H1 (cell line): ENCODE data around the gene DUSP9. TPM values are rescaled to one million over a fixed set of nuclear protein-coding genes. Genes with fewer than 3 reads are reported as not detected.

ENCODE experiments used
- CTCF ChIA-PET: fragments of 300-600 bp; sonication (Branson Sonifier 250); formaldehyde crosslinking; loops from one replicate; lab custom pipeline; 2021; ENCODE audit not compliant: partially characterized antibody; lab: Charles Lee
- POLR2A ChIA-PET: fragments of 300-600 bp; sonication (Branson Sonifier 250); formaldehyde crosslinking; loops from one replicate; lab custom pipeline; 2021; ENCODE audit warnings: inconsistent platforms; ENCODE audit not compliant: partially characterized antibody; lab: Charles Lee
- DNase-seq, 2 experiments: peaks; one replicate each; pipeline versions ENCODE4 v3.0.0 to v3.0.0-alpha.2; 2010 to 2022; ENCODE audit warnings: low spot score in 2 of 2, low read depth in 1 of 2, mixed read lengths in 1 of 2
- FAIRE-seq: peaks from 2 replicates; lab custom pipeline; 2011; peaks lifted over from hg19 to GRCh38; lab: Jason Lieb, UNC
- H2AFZ ChIP-seq: 2 replicates; pipeline ENCODE4 v1.8.1; 2012; ENCODE audit warnings: low read length, inconsistent platforms
- H2AK5ac ChIP-seq: 2 replicates; pipeline ENCODE4 v1.6.1; 2013; ENCODE audit warnings: low read depth, low read length
- H2BK120ac ChIP-seq: replicated peaks from 2 replicates; pipeline ENCODE3; 2013; ENCODE audit warnings: low read depth, low read length, inconsistent platforms
- H2BK12ac ChIP-seq: 2 replicates; pipeline ENCODE4 v1.6.1; 2013; ENCODE audit warnings: low read depth, low read length
- H2BK15ac ChIP-seq: 2 replicates; pipeline ENCODE4 v1.6.1; 2013; ENCODE audit warnings: low read length
- H2BK20ac ChIP-seq: 2 replicates; pipeline ENCODE4 v1.6.1; 2013; ENCODE audit warnings: low read length
- H2BK5ac ChIP-seq: 2 replicates; pipeline ENCODE4 v1.6.1; 2013; ENCODE audit warnings: low read depth, low read length
- H3K14ac ChIP-seq: 2 replicates; pipeline ENCODE4 v1.6.1; 2013; ENCODE audit warnings: inconsistent platforms; ENCODE audit not compliant: insufficient read length
- H3K18ac ChIP-seq: 2 replicates; pipeline ENCODE4 v1.6.1; 2013; ENCODE audit warnings: low read length; ENCODE audit errors: extremely low read depth
- H3K23ac ChIP-seq: 2 replicates; pipeline ENCODE4 v1.6.1; 2013; ENCODE audit warnings: inconsistent platforms; ENCODE audit not compliant: insufficient read length
- H3K23me2 ChIP-seq: 2 replicates; pipeline ENCODE4 v1.6.1; 2013; ENCODE audit warnings: low read depth, low read length
- H3K27ac ChIP-seq: 2 replicates; pipeline ENCODE4 v1.6.1; 2011; ENCODE audit warnings: low read depth, low read length, inconsistent platforms
- H3K27me3 ChIP-seq, 4 experiments: replicated peaks in 1 of 4; 1 replicate in 1 of 4; 2 replicates in 3 of 4; pipeline versions ENCODE4 v1.6.1 to v1.8.1; 2011 to 2013; ENCODE audit warnings: low read length in 3 of 4, mild to moderate bottlenecking in 3 of 4, inconsistent platforms in 2 of 4, mixed read lengths in 2 of 4, moderate library complexity in 1 of 4; ENCODE audit not compliant: control insufficient read depth in 3 of 4, insufficient read depth in 3 of 4; ENCODE audit errors: extremely low read depth in 1 of 4
- H3K36me3 ChIP-seq, 4 experiments: 2 replicates each; pipeline versions ENCODE4 v1.6.1 to v1.8.1; 2011 to 2013; ENCODE audit warnings: mild to moderate bottlenecking in 4 of 4, low read length in 3 of 4, moderate library complexity in 2 of 4, control low read depth in 1 of 4, inconsistent platforms in 1 of 4; ENCODE audit not compliant: insufficient read depth in 4 of 4, control insufficient read depth in 2 of 4
- H3K4ac ChIP-seq: replicated peaks from 2 replicates; pipeline ENCODE3; 2013; ENCODE audit warnings: low read length, low read depth, mixed read lengths, inconsistent platforms; ENCODE audit not compliant: insufficient read length
- H3K4me1 ChIP-seq, 4 experiments: replicated peaks in 1 of 4; 1 replicate in 1 of 4; 2 replicates in 3 of 4; pipeline versions ENCODE4 v1.6.1 to v1.8.1; 2011 to 2013; ENCODE audit warnings: low read length in 3 of 4, inconsistent platforms in 2 of 4, mixed read lengths in 1 of 4; ENCODE audit not compliant: insufficient read depth in 4 of 4, control insufficient read depth in 3 of 4
- H3K4me2 ChIP-seq, 2 experiments: 2 replicates each; pipeline versions ENCODE4 v1.6.1 to v1.8.1; 2011 to 2013; ENCODE audit warnings: low read depth in 2 of 2, low read length in 2 of 2, control low read depth in 1 of 2, inconsistent platforms in 1 of 2, mild to moderate bottlenecking in 1 of 2; ENCODE audit not compliant: insufficient read depth in 1 of 2
- H3K4me3 ChIP-seq, 4 experiments: fragments of 200-600, 300-600 bp in 1 of 4; sonication (generic), shearing (Covaris generic), sonication (Bioruptor Twin) in 1 of 4; 2 replicates each; pipeline versions ENCODE4 v1.5.1 to v1.8.1; 2011 to 2016; ENCODE audit warnings: low read length in 4 of 4, low read depth in 3 of 4, control low read depth in 2 of 4, inconsistent platforms in 2 of 4, mild to moderate bottlenecking in 2 of 4, mixed read lengths in 1 of 4, moderate library complexity in 1 of 4; ENCODE audit not compliant: insufficient read depth in 2 of 4; ENCODE audit errors: extremely low read depth in 1 of 4
- H3K56ac ChIP-seq: replicated peaks from 2 replicates; pipeline ENCODE3; 2013; ENCODE audit warnings: low read depth, mild to moderate bottlenecking, mixed read lengths, low read length, inconsistent platforms; ENCODE audit not compliant: insufficient read length
- H3K79me1 ChIP-seq: 2 replicates; pipeline ENCODE4 v1.6.1; 2013; ENCODE audit warnings: low read depth, low read length, control low read depth
- H3K79me2 ChIP-seq, 2 experiments: 2 replicates each; pipeline versions ENCODE4 v1.6.1 to v1.8.1; 2012 to 2013; ENCODE audit warnings: low read length in 2 of 2, mild to moderate bottlenecking in 2 of 2, inconsistent platforms in 1 of 2; ENCODE audit not compliant: insufficient read depth in 2 of 2, control insufficient read depth in 1 of 2
- H3K9ac ChIP-seq, 4 experiments: replicated peaks in 1 of 4; 1 replicate in 1 of 4; 2 replicates in 3 of 4; pipeline versions ENCODE4 v1.6.1 to v1.8.1; 2011 to 2013; ENCODE audit warnings: low read depth in 3 of 4, low read length in 3 of 4, control low read depth in 2 of 4, mild to moderate bottlenecking in 2 of 4, moderate library complexity in 2 of 4, inconsistent platforms in 1 of 4; ENCODE audit errors: extremely low read depth in 1 of 4
- H3K9me3 ChIP-seq, 2 experiments: 2 replicates each; pipeline versions ENCODE4 v1.6.1 to v1.8.1; 2012 to 2013; ENCODE audit warnings: mild to moderate bottlenecking in 2 of 2, moderate library complexity in 2 of 2, control low read depth in 1 of 2, inconsistent platforms in 1 of 2, low read depth in 1 of 2, low read length in 1 of 2, mixed read lengths in 1 of 2; ENCODE audit not compliant: insufficient read depth in 2 of 2
- H4K20me1 ChIP-seq, 2 experiments: replicated peaks in 1 of 2; 2 replicates each; pipeline versions ENCODE3 to v1.8.1; 2011 to 2013; ENCODE audit warnings: inconsistent platforms in 2 of 2, low read length in 2 of 2, mild to moderate bottlenecking in 1 of 2; ENCODE audit not compliant: insufficient read depth in 2 of 2, control insufficient read depth in 1 of 2
- H4K5ac ChIP-seq: 2 replicates; pipeline ENCODE4 v1.6.1; 2013; ENCODE audit warnings: low read length, low read depth, mixed read lengths, inconsistent platforms; ENCODE audit not compliant: insufficient read length
- H4K8ac ChIP-seq: 2 replicates; pipeline ENCODE4 v1.8.0; 2013; ENCODE audit warnings: mild to moderate bottlenecking, moderate library complexity, low read length, inconsistent platforms; ENCODE audit not compliant: insufficient read depth; ENCODE audit errors: extremely low read depth
- H4K91ac ChIP-seq: replicated peaks from 2 replicates; pipeline ENCODE3; 2013; ENCODE audit warnings: low read length, mixed read lengths, inconsistent platforms; ENCODE audit not compliant: insufficient read length
- ATF3 ChIP-seq: IDR thresholded peaks from 2 replicates; pipeline ENCODE4 v1.6.1; 2011; ENCODE audit warnings: low read depth, mild to moderate bottlenecking, low read length; ENCODE audit not compliant: insufficient read depth
- CEBPB ChIP-seq: IDR thresholded peaks from 2 replicates; pipeline ENCODE4 v1.6.1; 2012; ENCODE audit warnings: low read depth, low read length
- E2F6 ChIP-seq: IDR thresholded peaks from 2 replicates; pipeline ENCODE4 v1.6.1; 2012; ENCODE audit warnings: inconsistent platforms
- EP300 ChIP-seq, 2 experiments: IDR thresholded peaks; 1 replicate in 1 of 2; 2 replicates in 1 of 2; pipeline ENCODE4 v1.6.1; 2011 to 2012; ENCODE audit warnings: low read depth in 2 of 2, low read length in 2 of 2, mild to moderate bottlenecking in 2 of 2, borderline replicate concordance in 1 of 2, inconsistent platforms in 1 of 2, moderate library complexity in 1 of 2
- HDAC2 ChIP-seq, 2 experiments: fragments of 300-600 bp in 1 of 2; sonication (generic) in 1 of 2; IDR thresholded peaks; 2 replicates each; pipeline ENCODE4 v1.6.1; 2011 to 2012; ENCODE audit warnings: low read depth in 2 of 2, low read length in 2 of 2, mild to moderate bottlenecking in 2 of 2, moderate library complexity in 2 of 2, borderline replicate concordance in 1 of 2, inconsistent platforms in 1 of 2
- JUN ChIP-seq: IDR thresholded peaks from 2 replicates; pipeline ENCODE4 v1.6.1; 2011; ENCODE audit warnings: low read depth, mild to moderate bottlenecking, improper control_type of control experiment, low read length
- KDM4A ChIP-seq: IDR thresholded peaks from one replicate; pipeline ENCODE4 v1.7.1; 2012; ENCODE audit warnings: low read depth, mild to moderate bottlenecking, moderate library complexity, low read length, inconsistent platforms; ENCODE audit not compliant: severe bottlenecking
- NRF1 ChIP-seq: IDR thresholded peaks from 2 replicates; pipeline ENCODE4 v1.6.1; 2011; ENCODE audit warnings: mild to moderate bottlenecking, low read depth, low read length, improper control_type of control experiment
- POU5F1 ChIP-seq: IDR thresholded peaks from 2 replicates; pipeline ENCODE4 v1.6.1; 2011; ENCODE audit warnings: low read depth, mild to moderate bottlenecking, low read length, moderate library complexity
- SIX5 ChIP-seq: IDR thresholded peaks from 2 replicates; pipeline ENCODE4 v1.6.1; 2011; ENCODE audit warnings: mild to moderate bottlenecking, low read depth, low read length
- TEAD4 ChIP-seq: IDR thresholded peaks from 2 replicates; pipeline ENCODE4 v1.6.1; 2012; ENCODE audit warnings: low read depth, low read length, inconsistent platforms, mixed read lengths
- WGBS, 2 experiments: shearing (Covaris generic) in 1 of 2; methylation state at CpG; one replicate each; pipeline versions ENCODE4 v1.1.6 to v1.1.7; 2013 to 2015; ENCODE audit warnings: low lambda C conversion rate in 2 of 2, mixed read lengths in 2 of 2, inconsistent platforms in 1 of 2, low coverage in 1 of 2, missing lambda C conversion rate in 1 of 2; ENCODE audit not compliant: insufficient replicate concordance in 2 of 2, insufficient coverage in 1 of 2, insufficient read length in 1 of 2; ENCODE audit errors: extremely low coverage in 1 of 2, missing lambda C conversion rate in 1 of 2; 5-methylcytosine and 5-hydroxymethylcytosine counted together
- polyA plus RNA-seq, 7 experiments: library from polyadenylated mRNA; depleted of rRNA in 3 of 7; stranded (reverse) in 5 of 7; unstranded in 2 of 7; fragments of >200 nt in 5 of 7; fragments of 200-250 nt in 2 of 7; gene quantifications; 1 replicate in 5 of 7; 2 replicates in 1 of 7; 4 replicates in 1 of 7; pipeline versions ENCODE4 v1.2.1 to v1.2.3, GENCODE V29; 2011 to 2013; ENCODE audit warnings: missing spikeins in 2 of 7, mixed read lengths in 2 of 7
- total RNA-seq: library from RNA; stranded (reverse); fragmentation: NEBNext Ultra II Directional; extraction: Animal tissue kit (Norgen Biotek cat#: 25700); gene quantifications from 2 replicates; pipeline ENCODE4 v1.2.1, GENCODE V29; 2021

The DUSP9 gene
- total and polyA plus RNA-seq, 2 of the 8 experiments (the other 6 are each of a cell fraction or from before 2014, with no cell fraction given): 0.80 to 1.1 TPM

GRCh38 chrX:153690466-153690865 is 43.5 kb downstream of the DUSP9 start:
- Histone ChIP-seq H3K23ac (no peak overlapping the region), H4K8ac (no peak overlapping the region), H3K4ac (no peak overlapping the region), H3K9ac (no peak overlapping the region), H4K91ac (no peak overlapping the region), H4K5ac (no peak overlapping the region), H4K20me1 (peaks cover 2 to 4% of the 10 kb centered on the region in 2 experiments), H3K18ac (no peak overlapping the region), H3K27me3 (no peaks in the 10 kb centered on the region), H3K23me2 (no peaks in the 10 kb centered on the region), H3K56ac (no peak overlapping the region), H3K27ac (no peak overlapping the region), H3K36me3 (peaks cover 0 to 40% (median 10%) of the 10 kb centered on the region in 4 experiments; a peak in 5 of 8 replicates), H3K9me3 (no peaks in the 10 kb centered on the region), H3K79me2 (peaks cover 0 to 13% of the 10 kb centered on the region in 2 experiments; a peak in 3 of 4 replicates), H2BK120ac (no peak overlapping the region), H2BK5ac (no peak overlapping the region), H2AK5ac (no peak overlapping the region), H2BK20ac (no peak overlapping the region), H3K4me3 (0 out of 8 replicates have a peak overlapping the region, but pooled peaks of 1 of the 4 experiments have one; percentile 53), H3K4me2 (peak overlapping the region; percentile 21 to 83; a peak in 3 of 4 replicates), H2BK15ac (no peak overlapping the region), H3K79me1 (no peaks in the 10 kb centered on the region; the same call in 1 of the 2 replicates), H2BK12ac (no peak overlapping the region), H3K14ac (no peak overlapping the region), H2AFZ (no peak overlapping the region), H3K4me1 (peaks cover 0 to 25% (median 8%) of the 10 kb centered on the region in 4 experiments; a peak in 6 of 7 replicates)
- WGBS, 2 experiments: 100% methylated on average over 1 of the region's 14 CpGs; no CpG with 5 or more reads in 1 of the 2 experiments
- FAIRE-seq: no peak
- CTCF ChIA-PET: no interaction called here
- POLR2A ChIA-PET: no interaction called here
- DNase-seq: no peak
- TF ChIP-seq TEAD4 (no peak), KDM4A (no peak), SIX5 (no peak), CEBPB (no peak), JUN (no peak), POU5F1 (no peak), NRF1 (no peak), EP300 (IDR thresholded peaks at IDR 0.05; ENCODE audit: borderline replicate concordance in 1 of 2, low read depth in 2 of 2, low read length in 2 of 2) (no peak), ATF3 (no peak), HDAC2 (IDR thresholded peaks at IDR 0.05; ENCODE audit: borderline replicate concordance in 1 of 2, low read depth in 2 of 2, low read length in 2 of 2) (no peak), E2F6 (no peak)
